Thymus (tissue), 11 donors: ENCODE measurements around the gene STAB2. TPM values are rescaled to one million over a fixed set of nuclear protein-coding genes. Genes with fewer than 3 reads are reported as not detected.

Experiments
- DNase-seq, 9 donors: peaks; one replicate each; pipeline ENCODE4 v3.0.0-alpha.2; 2013; ENCODE audit warnings: low spot score in 9 of 9, low read depth in 6 of 9, missing footprints in 1 of 9
- H3K27ac ChIP-seq, 2 donors: one replicate each; pipeline ENCODE4 v1.5.1; 2013; ENCODE audit warnings: control low read depth in 1 of 2, low read depth in 1 of 2, low read length in 1 of 2, mild to moderate bottlenecking in 1 of 2, moderate library complexity in 1 of 2
- H3K27me3 ChIP-seq, 2 donors: one replicate each; pipeline ENCODE4 v1.5.1; 2013; ENCODE audit warnings: low read length in 1 of 2; ENCODE audit not compliant: control insufficient read depth in 2 of 2, insufficient read depth in 1 of 2
- H3K36me3 ChIP-seq, 2 donors: one replicate each; pipeline ENCODE4 v1.5.1; 2013; ENCODE audit warnings: low read length in 1 of 2, mild to moderate bottlenecking in 1 of 2, moderate library complexity in 1 of 2; ENCODE audit not compliant: control insufficient read depth in 2 of 2, insufficient read depth in 2 of 2
- H3K4me1 ChIP-seq, 2 donors: one replicate each; pipeline ENCODE4 v1.5.1; 2013; ENCODE audit warnings: low read length in 2 of 2; ENCODE audit not compliant: control insufficient read depth in 2 of 2, insufficient read depth in 2 of 2
- H3K4me3 ChIP-seq, 2 donors: one replicate each; pipeline ENCODE4 v1.5.1; 2013; ENCODE audit warnings: low read length in 2 of 2, control low read depth in 1 of 2, mild to moderate bottlenecking in 1 of 2
- H3K9me3 ChIP-seq, 2 donors: one replicate each; pipeline ENCODE4 v1.5.1; 2013; ENCODE audit warnings: low read length in 1 of 2, mild to moderate bottlenecking in 1 of 2; ENCODE audit not compliant: control insufficient read depth in 2 of 2, insufficient read depth in 1 of 2
- WGBS: extraction: QIAGEN DNeasy Blood & Tissue Kit; methylation state at CpG from one replicate; pipeline ENCODE4 v1.1.7; 2013; 5-methylcytosine and 5-hydroxymethylcytosine counted together
- polyA plus RNA-seq: library from polyadenylated mRNA; stranded (reverse); fragments of 200-250 nt; gene quantifications from one replicate; pipeline ENCODE4 v1.2.3, GENCODE V29; 2013
- total RNA-seq: library from RNA; stranded (reverse); fragments of 120-200 nt; gene quantifications from one replicate; pipeline ENCODE4 v1.2.4, GENCODE V29; 2013
- donor health status: healthy.

The STAB2 gene
- total and polyA plus RNA-seq, 2 donors = 0.11 to 0.24 TPM

GRCh38 chr12:103573185-103573584 lies 13.9 kb upstream of the STAB2 start:
- no peaks in the 10 kb centered on the region for H3K4me1 ChIP-seq
- H3K27me3 ChIP-seq = peaks cover 5 to 10% of the 10 kb centered on the region in 2 donors
- H3K4me3 ChIP-seq = no peak overlapping the region
- no peak for DNase-seq
- H3K27ac ChIP-seq = no peak overlapping the region
- 76% methylated on average over 3 of the region's 3 CpGs for WGBS
- H3K9me3 ChIP-seq = peaks cover 0 to 3% of the 10 kb centered on the region in 2 donors
- no peaks in the 10 kb centered on the region for H3K36me3 ChIP-seq

DNA sequence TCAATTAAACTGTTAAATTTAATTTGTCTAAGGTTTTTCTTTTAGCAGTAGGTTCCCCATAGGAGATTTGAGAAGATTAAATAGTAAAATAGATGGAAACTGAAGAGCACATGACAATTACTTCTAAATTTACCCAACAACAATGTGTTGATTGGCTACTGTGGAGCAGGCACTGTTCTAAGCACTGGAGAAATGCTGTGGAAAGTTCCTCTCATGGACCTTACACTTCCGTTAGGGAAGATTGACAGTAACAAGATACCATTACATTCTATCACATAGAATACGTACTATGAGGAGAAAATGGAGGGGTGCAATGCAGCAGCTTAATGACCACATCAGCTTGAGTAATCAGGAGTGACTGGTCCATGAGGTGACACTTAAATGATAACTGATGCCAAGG lies 8.1 kb upstream of the STAB2 start:
- no peaks in the 10 kb centered on the region for H3K4me1 ChIP-seq
- DNase-seq = no peak
- no peaks in the 10 kb centered on the region for H3K9me3 ChIP-seq
- no peaks in the 10 kb centered on the region for H3K36me3 ChIP-seq
- H3K27me3 ChIP-seq = peaks cover 0 to 3% of the 10 kb centered on the region in 2 donors
- no peak overlapping the region for H3K27ac ChIP-seq
- WGBS = 97% methylated on average over 2 of the region's 2 CpGs
- H3K4me3 ChIP-seq = no peak overlapping the region

DNA sequence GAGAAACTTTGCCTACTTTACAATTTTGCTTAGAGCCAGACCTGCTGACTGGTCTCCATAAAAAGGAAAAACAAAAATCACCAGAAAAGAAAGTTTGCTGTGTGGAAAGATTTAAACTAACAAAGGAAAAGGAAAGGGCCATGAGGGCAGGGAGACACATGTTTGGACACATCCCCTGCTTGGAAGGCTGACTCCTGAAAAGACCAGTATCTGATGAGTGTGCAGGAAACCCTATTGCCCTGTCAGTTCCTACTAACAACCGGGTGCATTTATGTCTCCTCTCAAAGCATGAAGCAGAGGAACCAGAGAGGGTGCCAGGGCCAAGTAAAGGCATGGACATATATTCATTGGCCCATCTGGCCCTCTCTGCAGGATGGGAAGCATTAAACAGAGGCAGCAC lies 7.0 kb upstream of the STAB2 start:
- H3K27ac ChIP-seq = no peak overlapping the region
- WGBS = 2% methylated on average over 1 of the region's 1 CpG

GRCh38 chr12:103583008-103583407 lies 4.1 kb upstream of the STAB2 start:
- no peaks in the 10 kb centered on the region for H3K4me1 ChIP-seq
- H3K27ac ChIP-seq = no peak overlapping the region
- no peak for DNase-seq
- H3K9me3 ChIP-seq = no peaks in the 10 kb centered on the region
- WGBS = 81% methylated on average over 1 of the region's 1 CpG
- no peaks in the 10 kb centered on the region for H3K27me3 ChIP-seq
- H3K4me3 ChIP-seq = no peak overlapping the region
- no peaks in the 10 kb centered on the region for H3K36me3 ChIP-seq

More for the DNA sequence above, 7.0 kb upstream of the STAB2 start:
- Histone ChIP-seq H3K4me3 (no peak overlapping the region), H3K9me3 (no peaks in the 10 kb centered on the region), H3K36me3 (no peaks in the 10 kb centered on the region), H3K27me3 (peaks cover 0 to 3% of the 10 kb centered on the region in 2 donors), H3K4me1 (no peaks in the 10 kb centered on the region)
- DNase-seq = no peak

DNA sequence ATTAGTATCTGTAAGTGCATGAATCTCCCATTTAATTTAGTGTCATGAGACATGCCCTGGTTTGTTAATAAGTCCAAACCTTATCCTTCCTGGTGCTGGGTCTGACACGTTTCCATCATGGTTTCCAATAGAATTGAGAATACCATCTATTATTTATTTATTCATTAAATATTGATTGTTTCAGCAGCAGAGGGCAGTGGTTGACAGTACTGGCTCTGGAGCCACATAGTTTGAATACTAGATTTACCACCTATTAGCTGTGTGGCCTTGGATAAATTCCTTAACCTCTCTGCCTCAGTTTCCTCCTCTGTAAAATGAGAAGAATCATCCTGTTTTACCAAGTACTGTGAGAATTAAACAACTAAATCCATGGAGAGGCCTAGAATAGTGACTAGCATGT lies 941 bp upstream of the STAB2 start:
- Histone ChIP-seq H3K36me3 (no peaks in the 10 kb centered on the region), H3K4me1 (no peaks in the 10 kb centered on the region), H3K27ac (no peak overlapping the region), H3K4me3 (no peak overlapping the region), H3K9me3 (no peaks in the 10 kb centered on the region), H3K27me3 (no peaks in the 10 kb centered on the region)
- WGBS = 86% methylated on average over 1 of the region's 1 CpG
- no peak for DNase-seq

- Histone ChIP-seq H3K27ac (no peak overlapping the region), H3K4me3 (no peak overlapping the region), H3K4me1 (no peaks in the 10 kb centered on the region), H3K36me3 (no peaks in the 10 kb centered on the region), H3K9me3 (no peaks in the 10 kb centered on the region), H3K27me3 (no peaks in the 10 kb centered on the region)
- no peak for DNase-seq
Observed at GRCh38 chr12:103588680-103589079, 1.6 kb downstream of the STAB2 start.

- no peaks in the 10 kb centered on the region for H3K9me3 ChIP-seq
Observed at GRCh38 chr12:103589517-103589916, 2.4 kb downstream of the STAB2 start.

GRCh38 chr12:103590271-103590670 lies 3.2 kb downstream of the STAB2 start:
- DNase-seq = no peak
- WGBS = 94% methylated on average over 1 of the region's 1 CpG
- Histone ChIP-seq H3K9me3 (no peaks in the 10 kb centered on the region), H3K4me3 (no peak overlapping the region), H3K27ac (no peak overlapping the region), H3K4me1 (no peaks in the 10 kb centered on the region), H3K36me3 (no peaks in the 10 kb centered on the region), H3K27me3 (no peaks in the 10 kb centered on the region)

More at GRCh38 chr12:103589517-103589916, 2.4 kb downstream of the STAB2 start:
- Histone ChIP-seq H3K36me3 (no peaks in the 10 kb centered on the region), H3K4me3 (no peak overlapping the region), H3K27me3 (no peaks in the 10 kb centered on the region), H3K27ac (no peak overlapping the region), H3K4me1 (no peaks in the 10 kb centered on the region)
- no peak for DNase-seq
- WGBS = 76% methylated on average over 1 of the region's 1 CpG

- Histone ChIP-seq H3K4me3 (no peak overlapping the region), H3K27ac (no peak overlapping the region), H3K36me3 (no peaks in the 10 kb centered on the region), H3K4me1 (no peaks in the 10 kb centered on the region), H3K9me3 (no peaks in the 10 kb centered on the region), H3K27me3 (no peaks in the 10 kb centered on the region)
- DNase-seq = no peak
- WGBS = 69% methylated on average over 4 of the region's 4 CpGs
Observed at GRCh38 chr12:103596981-103597380, 9.9 kb downstream of the STAB2 start.

- Histone ChIP-seq H3K9me3 (no peaks in the 10 kb centered on the region), H3K4me1 (no peaks in the 10 kb centered on the region), H3K36me3 (no peaks in the 10 kb centered on the region), H3K4me3 (no peak overlapping the region), H3K27me3 (no peaks in the 10 kb centered on the region), H3K27ac (no peak overlapping the region)
- DNase-seq = no peak
Observed at GRCh38 chr12:103599274-103599673, 12.2 kb downstream of the STAB2 start.
